ENCODE data around the gene VPS37D.

DNA sequence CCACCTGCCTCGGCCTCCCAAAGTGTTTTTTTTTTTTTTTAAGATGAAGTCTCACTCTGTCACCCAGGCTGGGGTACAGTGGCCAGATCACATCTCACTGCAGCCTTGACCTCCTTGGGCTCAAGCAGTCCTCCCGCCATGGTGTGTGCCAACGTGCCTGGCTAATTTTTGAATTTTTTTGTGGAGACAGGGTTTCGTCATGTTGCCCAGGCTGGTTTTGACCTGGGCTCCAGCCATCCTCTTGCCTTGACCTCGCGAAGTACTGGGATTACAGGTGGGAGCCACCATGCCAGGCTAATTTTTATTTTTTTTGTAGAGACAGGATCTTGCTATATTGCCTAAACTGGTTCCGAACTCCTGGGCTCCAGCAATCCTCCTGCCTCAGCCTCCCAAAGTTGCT, 34.3 kb upstream of the VPS37D start:
- TF ChIP-seq, protein P1, sequence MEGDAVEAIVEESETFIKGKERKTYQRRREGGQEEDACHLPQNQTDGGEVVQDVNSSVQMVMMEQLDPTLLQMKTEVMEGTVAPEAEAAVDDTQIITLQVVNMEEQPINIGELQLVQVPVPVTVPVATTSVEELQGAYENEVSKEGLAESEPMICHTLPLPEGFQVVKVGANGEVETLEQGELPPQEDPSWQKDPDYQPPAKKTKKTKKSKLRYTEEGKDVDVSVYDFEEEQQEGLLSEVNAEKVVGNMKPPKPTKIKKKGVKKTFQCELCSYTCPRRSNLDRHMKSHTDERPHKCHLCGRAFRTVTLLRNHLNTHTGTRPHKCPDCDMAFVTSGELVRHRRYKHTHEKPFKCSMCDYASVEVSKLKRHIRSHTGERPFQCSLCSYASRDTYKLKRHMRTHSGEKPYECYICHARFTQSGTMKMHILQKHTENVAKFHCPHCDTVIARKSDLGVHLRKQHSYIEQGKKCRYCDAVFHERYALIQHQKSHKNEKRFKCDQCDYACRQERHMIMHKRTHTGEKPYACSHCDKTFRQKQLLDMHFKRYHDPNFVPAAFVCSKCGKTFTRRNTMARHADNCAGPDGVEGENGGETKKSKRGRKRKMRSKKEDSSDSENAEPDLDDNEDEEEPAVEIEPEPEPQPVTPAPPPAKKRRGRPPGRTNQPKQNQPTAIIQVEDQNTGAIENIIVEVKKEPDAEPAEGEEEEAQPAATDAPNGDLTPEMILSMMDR (IDR thresholded peaks at IDR 0.05; ENCODE audit: low read length): no peak
- no peak for TF ChIP-seq EZH2 (optimal IDR thresholded peaks at IDR 0.05; ENCODE audit: low read depth, low read length)
